ENCODE measurements around the gene ARPP21.
"Not testable (repeated sequence)": the region's sequence is repeated elsewhere in the genome, so short reads cannot be mapped to it uniquely, and the experiment has no call there.

Gene ARPP21

DNA sequence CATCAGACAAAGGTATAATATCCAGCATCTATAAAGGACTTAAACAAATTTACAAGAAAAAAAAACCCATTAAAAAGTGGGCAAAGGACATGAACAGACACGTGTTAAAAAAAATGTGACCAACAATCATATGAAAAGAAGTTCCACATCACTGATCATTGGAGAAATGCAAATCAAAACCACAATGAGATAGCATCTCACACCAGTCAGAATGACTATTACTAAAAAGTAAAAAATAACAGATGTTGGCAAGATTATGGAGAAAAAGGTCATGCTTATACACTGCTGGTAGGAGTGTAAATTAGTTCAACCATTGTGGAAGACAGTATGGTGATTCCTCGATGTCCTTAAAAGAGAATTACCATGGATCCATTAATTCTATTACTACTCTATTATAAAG, 19.1 kb upstream of the ARPP21 start:
- not testable (repeated sequence) for H3K9ac ChIP-seq (ENCODE audit: low read depth, low read length); H3K36me3 ChIP-seq (ENCODE audit: control insufficient read depth, insufficient read depth, low read length); H3K4me3 ChIP-seq (ENCODE audit: low read depth, low read length); H3K27ac ChIP-seq (ENCODE audit: low read depth, low read length); H3K4me1 ChIP-seq (ENCODE audit: control insufficient read depth, insufficient read depth, low read length); H3K27me3 ChIP-seq (ENCODE audit: control insufficient read depth, insufficient read depth, low read length); H3K9me3 ChIP-seq (ENCODE audit: control insufficient read depth, insufficient read depth, low read length)

- no peaks in the 10 kb centered on the region for H3K9me3 ChIP-seq (ENCODE audit: control insufficient read depth, insufficient read depth, low read length)
- H3K27ac ChIP-seq (ENCODE audit: low read depth, low read length), result no peak overlapping the region
- no peaks in the 10 kb centered on the region for H3K4me1 ChIP-seq (ENCODE audit: control insufficient read depth, insufficient read depth, low read length)
- no peaks in the 10 kb centered on the region for H3K36me3 ChIP-seq (ENCODE audit: control insufficient read depth, insufficient read depth, low read length)
- no peak overlapping the region for H3K4me3 ChIP-seq (ENCODE audit: low read depth, low read length)
- H3K9ac ChIP-seq (ENCODE audit: low read depth, low read length), result no peak overlapping the region
- no peaks in the 10 kb centered on the region for H3K27me3 ChIP-seq (ENCODE audit: control insufficient read depth, insufficient read depth, low read length)
These were observed 14.6 kb upstream of the ARPP21 start for GRCh38 chr3:35624698-35625097.

DNA sequence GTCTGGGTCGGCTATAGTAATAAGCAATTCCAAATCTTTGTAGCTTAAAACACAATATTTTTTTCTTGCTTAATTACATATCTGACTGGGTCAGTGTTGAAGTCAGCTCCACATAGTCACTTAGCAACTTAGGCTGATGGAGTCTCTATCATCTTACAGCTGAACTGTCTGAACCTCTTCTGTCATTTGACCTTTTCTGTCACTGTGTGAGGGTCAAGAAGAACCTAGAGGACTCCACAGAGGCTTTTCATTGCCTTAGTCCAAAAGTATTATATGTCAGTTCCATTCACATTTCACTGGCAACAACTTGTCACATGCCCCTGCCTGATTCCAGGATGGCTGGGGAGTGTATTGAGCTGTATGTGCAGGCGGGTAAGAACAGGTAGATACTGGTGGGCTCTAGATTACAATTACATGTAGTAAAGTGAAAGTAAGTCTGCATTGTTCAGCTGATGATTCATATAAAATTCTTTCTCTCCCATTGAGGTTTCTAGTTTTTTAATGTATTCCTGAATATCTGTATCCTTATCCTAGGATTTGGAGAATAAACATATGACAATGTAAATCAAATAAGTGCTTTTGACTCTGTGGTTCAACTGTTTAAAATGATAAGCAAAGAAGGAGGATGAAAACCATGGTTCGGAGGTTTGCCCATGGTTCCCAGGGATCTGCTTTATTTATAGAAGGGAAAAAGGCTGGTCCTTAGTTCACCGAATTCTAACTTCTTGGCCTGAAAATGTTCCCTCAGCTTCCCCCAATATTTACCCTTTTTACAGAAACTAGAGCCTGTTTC, 5.8 kb upstream of the ARPP21 start:
- Histone ChIP-seq H3K36me3 (ENCODE audit: control insufficient read depth, insufficient read depth, low read length) (no peaks in the 10 kb centered on the region), H3K27ac (ENCODE audit: low read depth, low read length) (no peak overlapping the region), H3K4me3 (ENCODE audit: low read depth, low read length) (no peak overlapping the region), H3K9me3 (ENCODE audit: control insufficient read depth, insufficient read depth, low read length) (peaks cover 5% of the 10 kb centered on the region; the same call in 1 of the 2 replicates), H3K4me1 (ENCODE audit: control insufficient read depth, insufficient read depth, low read length) (no peaks in the 10 kb centered on the region), H3K9ac (ENCODE audit: low read depth, low read length) (no peak overlapping the region), H3K27me3 (ENCODE audit: control insufficient read depth, insufficient read depth, low read length) (peaks cover 21% of the 10 kb centered on the region)

- H3K4me3 ChIP-seq (ENCODE audit: low read depth, low read length), result no peak overlapping the region
- peaks cover 5% of the 10 kb centered on the region; the same call in 1 of the 2 replicates for H3K9me3 ChIP-seq (ENCODE audit: control insufficient read depth, insufficient read depth, low read length)
- no peaks in the 10 kb centered on the region for H3K36me3 ChIP-seq (ENCODE audit: control insufficient read depth, insufficient read depth, low read length)
- H3K9ac ChIP-seq (ENCODE audit: low read depth, low read length), result no peak overlapping the region
- no peak overlapping the region for H3K27ac ChIP-seq (ENCODE audit: low read depth, low read length)
- no peaks in the 10 kb centered on the region for H3K4me1 ChIP-seq (ENCODE audit: control insufficient read depth, insufficient read depth, low read length)
- peaks cover 40% of the 10 kb centered on the region for H3K27me3 ChIP-seq (ENCODE audit: control insufficient read depth, insufficient read depth, low read length)
These were observed 3.9 kb upstream of the ARPP21 start for GRCh38 chr3:35635407-35635806.

GRCh38 chr3:35635926-35636683, 3.2 kb upstream of the ARPP21 start:
- Histone ChIP-seq H3K27ac (ENCODE audit: low read depth, low read length) (no peak overlapping the region), H3K9me3 (ENCODE audit: control insufficient read depth, insufficient read depth, low read length) (peaks cover 5% of the 10 kb centered on the region; the same call in 1 of the 2 replicates), H3K4me3 (ENCODE audit: low read depth, low read length) (no peak overlapping the region), H3K4me1 (ENCODE audit: control insufficient read depth, insufficient read depth, low read length) (no peaks in the 10 kb centered on the region), H3K36me3 (ENCODE audit: control insufficient read depth, insufficient read depth, low read length) (no peaks in the 10 kb centered on the region), H3K9ac (ENCODE audit: low read depth, low read length) (no peak overlapping the region), H3K27me3 (ENCODE audit: control insufficient read depth, insufficient read depth, low read length) (peaks cover 47% of the 10 kb centered on the region)

DNA sequence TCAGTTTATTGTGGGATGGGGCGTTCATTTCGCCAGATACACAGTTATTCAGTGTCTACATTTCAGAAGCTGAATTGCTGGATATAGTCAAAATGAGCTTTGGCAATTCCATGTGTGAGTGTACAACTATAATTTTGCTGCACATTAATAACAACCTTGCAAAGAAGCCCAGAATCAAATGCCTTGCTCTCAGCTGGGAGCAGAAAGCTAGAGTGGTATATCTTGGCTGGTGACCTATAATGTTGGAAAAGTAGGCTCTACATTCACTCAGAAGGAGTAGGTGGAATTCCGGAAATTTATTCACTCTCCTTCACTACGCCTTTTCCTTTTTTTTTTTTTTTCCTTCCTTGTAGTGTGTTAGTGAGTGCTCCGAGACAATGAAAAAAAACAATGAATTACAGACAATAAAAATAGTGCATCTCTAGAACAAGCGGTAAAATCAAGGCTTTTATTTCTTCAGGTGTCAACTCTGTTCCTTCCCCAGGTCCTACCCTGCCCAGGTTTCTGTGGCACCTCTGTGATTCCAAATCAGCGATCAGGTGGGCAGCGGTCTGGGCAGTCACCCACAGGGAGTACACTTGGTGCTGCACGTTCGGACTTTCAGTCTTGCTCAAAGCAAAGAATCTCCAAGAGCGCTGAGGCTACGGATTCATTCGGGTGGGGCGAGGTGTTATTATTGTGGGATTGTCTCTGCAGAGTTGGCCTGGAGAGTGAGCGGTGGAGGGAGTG, 910 bp upstream of the ARPP21 start:
- no peaks in the 10 kb centered on the region for H3K9me3 ChIP-seq (ENCODE audit: control insufficient read depth, insufficient read depth, low read length)
- H3K36me3 ChIP-seq (ENCODE audit: control insufficient read depth, insufficient read depth, low read length), result no peaks in the 10 kb centered on the region
- no peak overlapping the region for H3K27ac ChIP-seq (ENCODE audit: low read depth, low read length)
- no peak overlapping the region for H3K9ac ChIP-seq (ENCODE audit: low read depth, low read length)
- peaks cover 67% of the 10 kb centered on the region for H3K27me3 ChIP-seq (ENCODE audit: control insufficient read depth, insufficient read depth, low read length)
- peak overlapping the region; percentile 80 for H3K4me3 ChIP-seq (ENCODE audit: low read depth, low read length)
- no peaks in the 10 kb centered on the region for H3K4me1 ChIP-seq (ENCODE audit: control insufficient read depth, insufficient read depth, low read length)

DNA sequence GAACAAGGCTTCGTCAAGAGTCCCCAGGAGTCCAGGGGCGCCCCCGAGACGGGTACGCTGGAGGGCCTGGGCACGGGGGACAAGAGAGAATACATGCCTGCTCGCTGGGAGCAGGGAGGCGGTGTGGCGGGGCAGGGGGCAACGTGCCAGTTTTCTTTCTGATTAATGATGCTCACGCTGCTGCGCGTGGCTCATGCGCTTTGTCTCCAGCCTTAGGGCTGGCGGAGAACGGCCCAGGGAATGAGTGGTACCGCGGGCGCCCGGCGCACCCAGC, 408 bp upstream of the ARPP21 start:
- Histone ChIP-seq H3K9ac (ENCODE audit: low read depth, low read length) (no peak overlapping the region), H3K9me3 (ENCODE audit: control insufficient read depth, insufficient read depth, low read length) (no peaks in the 10 kb centered on the region), H3K4me1 (ENCODE audit: control insufficient read depth, insufficient read depth, low read length) (no peaks in the 10 kb centered on the region), H3K4me3 (ENCODE audit: low read depth, low read length) (peak overlapping the region; percentile 80), H3K27me3 (ENCODE audit: control insufficient read depth, insufficient read depth, low read length) (peaks cover 68% of the 10 kb centered on the region), H3K36me3 (ENCODE audit: control insufficient read depth, insufficient read depth, low read length) (no peaks in the 10 kb centered on the region), H3K27ac (ENCODE audit: low read depth, low read length) (no peak overlapping the region)

DNA sequence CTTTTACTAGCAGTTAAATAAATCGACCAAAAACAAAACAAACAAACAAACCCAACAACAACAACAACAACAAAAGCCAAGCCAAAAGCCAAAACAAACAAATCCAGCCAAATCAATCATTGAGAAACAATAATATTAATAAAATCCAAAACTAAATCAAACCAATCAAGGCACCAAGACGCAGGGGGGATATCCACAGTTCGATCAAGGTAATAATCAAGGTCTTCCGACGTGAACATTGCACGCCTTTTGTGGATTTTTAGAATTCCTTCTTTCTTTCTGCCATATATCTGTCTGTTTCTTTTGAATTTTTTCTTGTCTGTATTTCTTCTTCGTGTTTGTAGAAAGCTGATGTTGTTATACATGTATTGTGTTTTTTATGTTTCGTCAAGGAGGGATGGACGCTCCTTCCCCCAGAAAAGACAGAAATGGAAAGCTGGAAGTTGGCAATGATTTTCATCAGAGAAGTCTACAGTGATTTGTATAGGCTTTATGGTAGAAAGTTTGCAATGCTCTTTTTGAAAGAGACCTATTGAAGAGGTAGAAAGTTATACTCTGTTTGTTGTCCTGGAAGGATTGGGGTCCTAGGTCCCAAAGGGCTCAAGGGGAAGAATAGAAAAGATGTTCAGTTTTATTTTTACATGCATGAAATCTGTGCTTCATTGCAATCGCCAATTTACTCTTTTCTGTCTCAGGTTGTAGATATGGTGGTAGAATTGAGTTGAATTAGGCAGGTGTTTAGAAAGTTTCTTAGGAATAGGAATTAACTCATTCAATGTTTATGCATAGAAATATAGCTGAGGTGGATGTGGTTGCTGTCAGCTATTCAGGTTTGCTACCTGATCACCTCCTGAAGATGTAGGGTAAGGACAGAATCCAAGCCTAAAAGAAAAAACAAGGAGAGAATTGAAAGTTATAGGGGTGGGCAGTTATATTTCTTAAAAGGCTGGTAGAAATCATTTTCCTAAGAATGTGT, 1.2 kb downstream of the ARPP21 start:
- Histone ChIP-seq H3K4me1 (ENCODE audit: control insufficient read depth, insufficient read depth, low read length) (no peaks in the 10 kb centered on the region), H3K9me3 (ENCODE audit: control insufficient read depth, insufficient read depth, low read length) (no peaks in the 10 kb centered on the region), H3K27me3 (ENCODE audit: control insufficient read depth, insufficient read depth, low read length) (peaks cover 68% of the 10 kb centered on the region), H3K4me3 (ENCODE audit: low read depth, low read length) (peak overlapping the region; percentile 80), H3K27ac (ENCODE audit: low read depth, low read length) (no peak overlapping the region), H3K9ac (ENCODE audit: low read depth, low read length) (no peak overlapping the region), H3K36me3 (ENCODE audit: control insufficient read depth, insufficient read depth, low read length) (no peaks in the 10 kb centered on the region)

DNA sequence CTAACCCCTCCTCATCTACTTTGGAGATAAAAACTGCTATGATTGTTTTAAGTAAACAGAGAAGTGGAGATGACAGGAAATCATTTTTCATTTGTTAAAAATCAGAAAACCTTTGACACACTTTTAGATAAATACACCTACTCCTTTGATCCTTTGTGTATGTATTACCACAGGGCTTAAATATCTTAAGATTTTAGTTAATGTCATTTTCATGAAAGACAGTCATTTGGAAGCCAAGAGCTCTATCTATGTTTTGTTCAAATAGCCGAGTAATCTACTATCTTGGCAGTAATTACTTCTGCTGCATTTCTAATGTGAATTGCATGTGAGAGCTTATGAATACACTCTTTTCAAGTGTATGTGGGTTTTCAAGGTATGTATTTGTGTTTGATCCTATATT, 2.0 kb downstream of the ARPP21 start:
- Histone ChIP-seq H3K27me3 (ENCODE audit: control insufficient read depth, insufficient read depth, low read length) (peaks cover 68% of the 10 kb centered on the region), H3K4me1 (ENCODE audit: control insufficient read depth, insufficient read depth, low read length) (no peaks in the 10 kb centered on the region), H3K27ac (ENCODE audit: low read depth, low read length) (no peak overlapping the region), H3K9me3 (ENCODE audit: control insufficient read depth, insufficient read depth, low read length) (no peaks in the 10 kb centered on the region), H3K9ac (ENCODE audit: low read depth, low read length) (no peak overlapping the region), H3K4me3 (ENCODE audit: low read depth, low read length) (no peak overlapping the region), H3K36me3 (ENCODE audit: control insufficient read depth, insufficient read depth, low read length) (no peaks in the 10 kb centered on the region)

DNA sequence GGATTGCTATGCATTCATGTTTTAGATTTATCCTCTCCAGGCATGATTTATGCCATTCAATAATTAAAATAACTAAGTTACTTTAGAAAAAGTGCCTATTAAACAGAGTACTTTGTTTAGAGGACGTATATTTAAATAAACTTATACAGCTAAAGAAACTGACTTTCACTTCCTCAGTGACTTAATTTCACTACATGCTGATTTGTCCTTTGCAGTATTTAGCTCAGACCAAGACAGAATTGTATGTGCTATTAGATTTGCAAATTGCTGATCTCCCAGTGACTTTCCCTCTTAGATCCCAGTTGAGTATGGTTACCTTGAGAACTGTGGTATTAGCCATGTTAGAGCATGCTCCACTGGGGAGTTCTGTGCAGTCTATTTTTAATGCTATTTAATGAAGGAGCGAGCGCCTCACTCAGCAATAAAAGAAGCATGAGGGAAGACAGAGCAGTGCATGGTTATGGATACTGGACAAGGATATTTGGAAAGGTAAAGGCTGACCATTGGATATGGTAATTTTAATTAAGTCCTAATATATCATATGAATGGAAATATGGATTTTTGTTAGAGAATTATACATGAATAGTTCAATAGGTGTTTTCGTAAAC, 2.7 kb downstream of the ARPP21 start:
- H3K4me3 ChIP-seq (ENCODE audit: low read depth, low read length), result no peak overlapping the region
- no peak overlapping the region for H3K9ac ChIP-seq (ENCODE audit: low read depth, low read length)
- H3K36me3 ChIP-seq (ENCODE audit: control insufficient read depth, insufficient read depth, low read length), result no peaks in the 10 kb centered on the region
- peaks cover 62% of the 10 kb centered on the region for H3K27me3 ChIP-seq (ENCODE audit: control insufficient read depth, insufficient read depth, low read length)
- no peaks in the 10 kb centered on the region for H3K9me3 ChIP-seq (ENCODE audit: control insufficient read depth, insufficient read depth, low read length)
- H3K4me1 ChIP-seq (ENCODE audit: control insufficient read depth, insufficient read depth, low read length), result no peaks in the 10 kb centered on the region
- H3K27ac ChIP-seq (ENCODE audit: low read depth, low read length), result no peak overlapping the region
